Stromal cell of bone marrow (primary cell): Measurements from ENCODE around the gene ANO2.

Experiments
- DNase-seq: peaks from one replicate; pipeline ENCODE4 v3.0.0-alpha.2; 2012; ENCODE audit warnings: low read depth

The ANO2 gene

DNA sequence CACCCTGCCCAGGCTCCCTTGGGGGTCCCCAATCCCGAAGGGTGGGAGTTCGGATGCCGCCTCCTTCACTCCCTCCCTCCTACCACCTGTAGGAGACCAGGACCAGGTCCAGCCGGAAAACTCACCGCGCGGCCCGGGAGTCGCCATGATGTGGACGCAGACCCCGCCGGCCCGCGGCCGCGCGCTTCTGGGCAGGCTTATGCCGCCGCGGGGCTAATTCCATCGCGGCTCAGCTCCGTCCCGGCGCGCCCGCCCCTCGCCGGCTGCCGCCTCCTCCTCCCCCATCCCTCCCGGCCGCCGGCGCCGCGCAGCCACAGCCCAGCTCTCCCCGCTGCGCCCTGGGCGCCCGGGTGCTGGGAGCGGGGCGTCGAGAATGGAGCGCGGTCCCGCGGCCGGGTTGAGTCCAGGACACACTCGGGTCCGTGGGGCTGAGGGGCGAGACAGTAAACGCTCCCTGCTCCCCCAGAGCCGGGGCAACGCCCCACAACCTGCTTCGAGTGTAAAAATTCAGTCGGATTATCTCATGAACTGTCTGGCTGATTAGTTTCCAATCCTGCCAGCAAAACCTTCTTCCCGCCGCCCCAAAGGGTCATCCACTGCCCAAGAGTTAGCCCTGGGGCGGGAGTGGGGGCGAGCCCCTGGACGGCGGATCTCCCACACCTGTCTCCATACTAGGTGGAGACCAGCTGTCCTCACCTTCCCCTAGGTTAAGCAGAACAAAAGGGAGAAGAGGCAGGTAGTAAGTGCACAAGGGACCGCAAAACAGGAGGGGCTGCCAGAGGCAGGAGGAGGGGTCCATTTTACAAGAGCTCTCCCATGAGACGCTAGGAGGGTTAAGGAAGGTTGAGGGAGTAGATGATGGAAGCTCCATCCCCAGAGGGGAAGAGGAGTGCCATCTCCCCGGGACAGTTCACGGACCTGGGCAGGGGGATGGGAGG lies at the start of gene ANO2:
TSS of gene ANO2 (minus strand) at position 189 of the 938 bp plus-strand sequence. CDS start at position 147, 42 bp downstream.
- no peak for DNase-seq

DNA sequence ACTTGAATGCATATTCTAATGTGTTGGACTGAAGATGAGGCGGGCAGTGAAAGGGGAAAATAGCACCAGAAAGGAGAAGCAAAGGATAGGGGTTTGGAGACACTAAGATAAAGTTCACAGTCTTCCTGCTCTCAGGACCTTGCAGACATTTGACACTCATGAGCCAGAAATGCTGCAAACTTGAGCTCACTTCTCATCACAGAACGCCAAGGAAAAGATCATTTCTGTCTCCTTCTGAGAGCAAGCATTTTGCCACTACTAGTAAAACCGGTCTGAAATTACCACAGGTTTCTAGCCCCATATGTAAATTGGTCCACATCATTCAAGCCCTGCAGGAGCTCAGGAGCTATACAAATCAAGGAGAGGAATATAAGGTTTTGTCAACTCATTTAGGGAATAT lies 44.6 kb upstream of the ANO2 start:
- no peak for DNase-seq

DNA sequence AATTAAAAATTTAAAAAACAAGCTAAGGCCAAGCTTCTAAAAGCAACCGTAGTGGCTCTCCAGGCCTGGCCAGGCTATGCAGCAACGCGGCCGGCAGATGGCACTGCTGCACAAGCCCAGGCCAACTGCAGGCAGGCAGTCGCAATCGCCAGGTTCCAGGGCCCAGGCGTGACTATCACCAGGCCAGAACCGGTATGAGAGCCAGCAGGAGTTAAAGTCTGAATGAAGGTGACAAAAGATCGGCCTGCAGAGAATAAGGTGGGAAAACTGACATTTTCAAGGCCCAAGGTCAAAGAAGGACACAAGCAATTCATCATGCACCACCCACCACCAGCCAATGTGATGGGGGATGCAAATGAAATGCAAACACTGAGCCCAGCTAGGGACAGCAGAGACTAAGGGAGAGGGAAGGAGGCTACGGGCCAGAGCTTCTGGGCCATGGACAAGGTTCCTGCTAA lies 43.6 kb upstream of the ANO2 start:
- peak; percentile 48 for DNase-seq

DNA sequence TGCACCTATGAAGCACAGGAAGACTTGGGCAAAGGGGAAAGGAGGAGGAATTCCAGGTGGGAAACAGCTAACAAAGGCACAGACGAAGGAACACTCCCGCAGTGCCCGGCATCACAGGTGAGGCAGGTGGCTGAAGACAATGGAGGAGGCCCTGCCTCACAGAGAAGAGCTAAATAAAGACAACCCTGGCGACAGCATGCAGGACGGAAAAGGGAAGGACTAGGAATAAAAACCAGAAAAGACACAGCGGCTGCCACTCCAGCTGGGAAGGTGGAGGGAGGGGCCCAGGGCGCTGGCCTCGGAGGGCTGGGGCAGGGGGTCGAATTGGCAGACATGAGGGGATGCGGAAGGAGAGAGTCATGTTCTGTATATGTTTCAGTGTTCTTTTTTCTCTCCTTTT lies 43.0 kb upstream of the ANO2 start:
- no peak for DNase-seq

DNA sequence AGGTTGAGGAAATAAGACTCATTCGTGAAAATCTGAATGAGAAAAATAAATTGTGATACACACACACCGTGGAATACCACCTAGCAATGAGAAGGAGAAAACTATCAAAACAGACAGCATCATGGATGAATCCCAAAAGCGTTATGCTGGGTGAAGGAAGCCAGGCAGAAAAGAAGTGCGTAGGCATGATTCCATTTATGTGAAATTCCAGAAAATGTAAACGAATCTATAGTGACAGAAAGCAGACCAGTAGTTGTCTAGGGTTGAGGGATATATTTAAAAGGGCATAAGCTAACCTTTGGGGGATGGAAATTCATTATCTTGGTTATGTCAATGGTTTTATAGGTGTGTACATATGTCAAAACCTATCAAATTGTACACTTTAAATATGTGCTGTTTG lies 42.5 kb upstream of the ANO2 start:
- no peak for DNase-seq

DNA sequence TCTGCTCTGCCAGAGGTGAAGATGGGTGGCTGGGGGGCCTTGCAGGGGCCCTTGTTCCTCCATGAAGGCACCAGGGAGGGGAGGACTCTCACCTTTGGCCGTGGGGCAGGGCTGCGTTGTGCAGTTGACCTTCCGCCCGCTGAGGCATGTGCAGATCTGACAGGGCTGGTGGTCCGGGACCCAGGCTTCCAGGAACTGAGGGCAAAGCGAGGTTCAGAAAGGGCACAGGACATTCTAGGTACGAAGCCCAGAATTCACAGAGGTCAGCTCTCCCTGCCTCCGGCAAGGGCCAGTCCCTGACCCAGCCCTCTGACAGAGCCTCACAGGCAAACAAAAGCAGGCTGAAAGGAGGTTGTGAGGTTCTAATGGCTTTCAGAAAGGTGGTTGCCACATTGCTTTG lies 40.4 kb upstream of the ANO2 start:
- no peak for DNase-seq

DNA sequence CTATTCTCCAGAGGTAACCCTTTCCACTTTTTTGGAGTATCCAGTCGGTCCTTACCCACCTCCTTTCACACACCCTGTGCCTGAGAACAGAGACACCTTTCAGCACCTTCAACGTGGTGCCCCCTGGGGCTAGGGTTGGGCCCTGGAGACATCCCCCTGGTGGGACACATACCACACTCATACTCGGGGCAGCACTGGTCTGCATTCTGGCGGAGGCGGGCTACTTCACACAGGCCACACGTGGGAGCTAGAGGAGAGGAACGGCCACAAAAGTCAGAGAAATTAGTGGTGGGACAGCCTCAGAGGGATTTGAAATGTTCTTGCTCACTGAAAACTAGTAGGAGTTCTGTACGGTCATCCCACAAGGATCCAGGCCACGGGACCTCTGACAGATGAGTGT lies 39.8 kb upstream of the ANO2 start:
- no peak for DNase-seq

DNA sequence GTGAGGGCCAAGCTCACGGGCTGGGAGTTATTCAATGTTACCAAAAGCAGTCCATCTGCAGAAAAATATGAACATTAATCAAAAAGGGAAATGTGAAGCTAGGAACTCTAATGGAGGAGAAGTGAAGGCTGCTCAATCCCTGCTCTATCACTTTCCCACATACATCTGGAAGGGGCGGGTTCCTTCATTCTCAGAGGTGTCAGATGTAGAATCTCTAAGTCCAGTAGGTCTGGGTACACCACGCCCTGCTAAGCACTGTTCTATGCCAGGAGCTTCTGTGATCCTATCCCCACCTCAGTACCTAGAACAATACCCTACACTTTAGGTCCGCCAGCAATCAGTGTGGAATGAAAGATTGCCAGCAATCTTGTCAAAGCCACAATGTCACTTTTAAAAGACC lies 37.0 kb upstream of the ANO2 start:
- no peak for DNase-seq

DNA sequence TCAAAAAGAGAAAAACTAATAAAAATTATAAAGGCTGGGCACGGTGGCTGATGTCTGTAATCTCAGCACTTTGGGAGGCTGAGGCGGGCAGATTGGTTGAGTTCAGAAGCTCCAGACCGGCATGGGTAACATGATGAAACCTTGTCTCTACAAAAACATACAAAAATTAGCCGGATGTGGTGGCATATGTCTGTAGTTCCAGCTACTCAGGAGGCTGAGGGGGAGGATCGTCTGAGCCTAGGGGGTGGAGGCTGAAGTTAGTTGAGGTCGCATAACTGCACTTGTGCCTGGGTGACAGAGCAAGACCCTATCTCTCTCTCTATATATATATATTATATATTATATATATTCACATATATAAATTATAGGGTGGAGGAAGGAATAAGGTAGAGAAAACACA lies 32.5 kb upstream of the ANO2 start:
- DNase-seq, result no peak

DNA sequence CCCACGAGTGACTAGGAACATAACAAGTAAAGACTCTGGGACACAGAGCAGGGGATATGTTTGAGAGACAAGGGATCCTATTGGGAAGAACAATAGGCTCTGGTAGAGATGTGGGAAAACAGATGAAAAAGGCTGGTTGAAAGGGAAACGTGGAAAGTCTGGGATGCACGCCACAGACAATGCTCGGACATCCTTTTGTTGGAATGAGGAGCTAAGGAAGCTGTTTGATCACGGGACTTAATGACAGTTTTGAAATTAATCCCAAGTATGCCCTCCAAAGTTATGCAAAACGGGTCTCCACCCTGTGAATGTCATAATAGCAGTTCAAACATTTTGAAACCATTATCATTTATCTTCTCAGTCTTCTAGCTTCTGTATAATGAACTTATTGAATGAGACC lies 31.7 kb upstream of the ANO2 start:
- no peak for DNase-seq

DNA sequence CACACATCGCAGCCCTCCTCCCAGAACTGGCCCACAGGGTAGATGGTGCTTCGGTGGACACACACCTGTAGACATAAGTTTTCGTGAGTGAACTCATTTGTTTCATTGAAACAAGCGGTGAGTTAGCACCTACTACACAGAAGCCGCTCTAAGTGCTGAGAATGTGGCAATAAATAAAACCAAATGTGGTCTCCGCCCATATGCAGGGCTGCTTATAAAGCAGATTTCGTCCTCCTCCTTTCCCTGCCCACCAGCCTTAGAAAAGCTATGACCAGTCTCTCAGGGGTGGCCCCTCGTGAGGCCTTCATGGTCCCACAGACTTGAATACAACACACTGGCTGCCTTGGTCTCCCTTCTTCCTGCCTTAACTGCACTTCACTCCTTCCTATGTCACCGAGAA lies 31.1 kb upstream of the ANO2 start:
- DNase-seq, result no peak

DNA sequence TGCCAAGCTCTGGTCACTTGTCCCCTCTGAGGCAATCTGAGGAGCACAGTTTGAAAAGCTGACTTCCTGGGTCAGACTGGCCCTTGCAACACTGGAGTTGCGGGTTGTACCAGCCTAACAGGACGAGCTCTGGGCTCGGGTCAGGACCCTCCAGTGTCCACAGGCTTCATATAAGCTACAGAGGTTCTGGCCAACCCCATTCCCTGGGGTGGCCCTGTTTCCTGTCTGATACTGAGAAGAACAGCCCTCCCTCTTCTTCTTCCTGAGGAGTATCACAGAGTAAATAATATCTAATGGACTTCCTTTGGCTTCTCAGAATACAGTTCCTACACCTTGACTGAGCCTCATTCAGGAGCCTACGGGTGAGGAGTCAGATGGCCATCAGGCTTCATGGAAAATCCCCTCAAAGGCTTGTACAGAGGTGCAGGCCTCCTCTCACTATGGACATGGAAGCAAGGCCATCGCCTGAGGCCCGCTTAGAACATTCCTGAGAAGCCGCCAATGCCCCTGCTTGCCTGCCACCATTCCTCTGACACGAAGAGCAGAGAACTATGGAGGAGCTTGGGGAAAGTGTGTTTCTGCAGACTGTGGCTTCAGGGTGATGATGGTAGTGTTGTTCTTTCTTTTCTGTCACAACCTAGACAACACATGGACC lies 28.5 kb upstream of the ANO2 start:
- no peak for DNase-seq

DNA sequence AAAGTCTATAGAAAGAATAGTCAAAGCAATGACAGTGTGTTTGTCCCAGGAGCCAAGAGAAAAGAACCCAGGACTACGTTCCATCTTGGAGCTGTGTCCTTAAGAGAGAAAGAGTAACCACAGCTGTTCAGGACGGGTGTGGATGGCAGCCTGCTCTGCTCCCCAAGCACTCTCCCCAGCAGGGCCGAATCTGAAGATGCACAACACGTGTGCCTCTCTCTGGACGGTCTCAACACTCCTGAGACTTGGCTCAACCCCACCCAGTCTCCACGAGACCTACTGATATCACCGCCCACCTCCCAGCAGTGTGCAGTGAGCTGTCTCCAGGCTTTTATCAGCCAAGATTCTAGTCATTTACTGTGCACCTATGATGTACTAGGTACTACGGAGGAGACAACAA lies 27.3 kb upstream of the ANO2 start:
- no peak for DNase-seq

DNA sequence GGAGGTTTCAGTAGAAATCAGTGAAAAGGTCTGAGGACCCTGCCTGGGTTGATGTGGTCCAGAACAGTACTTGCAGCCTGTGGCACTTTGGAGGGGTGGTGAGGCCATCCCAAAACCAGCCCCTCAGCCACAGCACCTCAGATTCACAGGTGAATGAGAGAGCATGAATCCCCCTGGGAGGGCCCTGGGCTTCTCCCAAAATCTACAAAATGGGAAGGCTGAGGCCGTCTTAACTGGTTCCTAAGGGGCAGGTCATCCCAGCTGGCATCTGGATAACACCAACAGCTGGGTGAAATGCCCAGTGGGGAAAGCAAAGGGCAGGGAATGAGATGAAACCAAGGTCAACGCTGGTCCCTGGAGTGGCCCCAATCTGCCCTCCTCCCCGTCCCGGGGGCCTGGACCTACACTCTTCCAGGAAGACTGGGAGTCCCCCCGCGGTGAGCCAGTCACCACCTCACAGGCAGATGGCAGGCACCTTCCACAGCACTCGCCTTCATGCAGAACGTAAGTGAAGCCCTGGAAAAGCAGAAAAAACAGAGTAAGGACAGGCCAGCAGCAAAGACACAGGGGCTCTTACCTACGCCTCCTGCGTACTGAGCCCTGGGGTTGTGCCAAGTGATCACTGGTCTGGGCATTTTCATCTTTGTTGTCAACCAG lies 26.3 kb upstream of the ANO2 start:
- no peak for DNase-seq

DNA sequence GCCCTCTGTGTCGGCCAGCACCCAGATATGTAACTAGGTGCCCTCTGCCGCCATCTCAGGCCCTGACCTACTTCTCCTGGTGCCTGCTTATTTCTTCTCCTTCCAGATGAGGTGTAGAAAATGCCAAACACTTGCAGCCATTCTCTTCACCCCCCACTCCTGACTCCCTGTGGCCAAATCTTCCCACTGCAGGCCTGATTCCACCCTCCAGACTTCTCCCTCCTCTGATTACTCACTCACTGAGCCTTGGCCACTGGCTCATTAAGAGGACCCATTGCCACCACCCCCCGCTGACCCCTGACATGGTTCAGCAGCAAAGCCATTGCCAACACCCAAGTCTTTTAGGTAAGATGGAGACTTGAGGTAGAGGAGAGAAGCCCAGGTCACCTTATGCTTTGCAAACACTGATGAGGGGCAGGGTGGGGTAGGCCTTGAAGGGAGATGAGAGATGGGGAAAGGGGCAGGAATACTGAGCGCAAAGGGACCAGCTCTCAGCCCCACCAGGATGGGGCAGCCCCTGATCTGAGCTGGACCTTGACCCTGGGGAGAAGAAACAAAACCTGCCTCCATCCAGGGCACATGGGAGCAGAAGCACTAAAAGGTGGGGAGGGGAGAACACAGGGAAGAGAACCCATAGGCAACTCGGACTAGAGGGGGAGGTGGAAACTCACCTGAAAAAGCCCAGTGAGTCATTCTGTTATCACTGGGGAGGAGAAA lies 25.1 kb upstream of the ANO2 start:
- no peak for DNase-seq

DNA sequence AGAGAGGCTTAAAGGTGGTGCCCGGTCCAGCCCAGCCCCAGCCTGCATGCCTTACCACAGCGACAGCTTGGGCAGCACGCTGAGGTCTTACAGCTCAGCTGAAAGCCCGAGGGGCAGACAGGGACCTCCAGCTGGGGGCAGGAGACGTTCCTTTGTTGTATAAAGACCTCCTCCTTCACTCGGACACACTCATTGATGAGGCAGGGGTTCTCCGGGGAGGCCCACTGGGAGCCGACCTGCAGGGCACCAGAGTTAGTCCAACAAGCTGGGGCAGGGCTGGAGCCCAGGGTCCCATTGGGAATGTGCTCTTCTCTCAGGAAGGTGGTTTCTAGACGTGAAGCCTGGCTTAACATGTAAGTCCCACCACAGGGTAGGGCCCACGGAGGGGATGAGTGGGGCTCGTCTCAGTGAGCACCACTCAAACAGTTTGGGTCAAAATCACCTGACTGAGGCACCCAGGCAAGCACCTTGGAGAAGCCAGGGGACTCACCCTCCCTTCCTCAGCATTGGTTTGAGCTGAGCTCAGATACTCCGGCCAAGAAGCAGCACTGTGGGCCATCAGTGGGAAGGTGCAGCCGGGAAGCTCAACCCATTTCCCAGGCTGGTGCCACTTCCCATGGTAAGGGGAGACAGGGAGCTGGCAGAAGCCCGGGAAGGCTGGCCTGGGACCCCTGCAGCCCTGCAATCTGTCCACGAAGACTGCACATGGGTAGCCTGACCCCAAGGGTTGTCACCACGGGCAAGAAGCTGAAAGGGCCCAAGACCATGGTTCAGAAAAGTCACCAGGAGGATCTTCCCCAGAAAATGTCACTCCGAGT lies 24.3 kb upstream of the ANO2 start:
- DNase-seq, result no peak

DNA sequence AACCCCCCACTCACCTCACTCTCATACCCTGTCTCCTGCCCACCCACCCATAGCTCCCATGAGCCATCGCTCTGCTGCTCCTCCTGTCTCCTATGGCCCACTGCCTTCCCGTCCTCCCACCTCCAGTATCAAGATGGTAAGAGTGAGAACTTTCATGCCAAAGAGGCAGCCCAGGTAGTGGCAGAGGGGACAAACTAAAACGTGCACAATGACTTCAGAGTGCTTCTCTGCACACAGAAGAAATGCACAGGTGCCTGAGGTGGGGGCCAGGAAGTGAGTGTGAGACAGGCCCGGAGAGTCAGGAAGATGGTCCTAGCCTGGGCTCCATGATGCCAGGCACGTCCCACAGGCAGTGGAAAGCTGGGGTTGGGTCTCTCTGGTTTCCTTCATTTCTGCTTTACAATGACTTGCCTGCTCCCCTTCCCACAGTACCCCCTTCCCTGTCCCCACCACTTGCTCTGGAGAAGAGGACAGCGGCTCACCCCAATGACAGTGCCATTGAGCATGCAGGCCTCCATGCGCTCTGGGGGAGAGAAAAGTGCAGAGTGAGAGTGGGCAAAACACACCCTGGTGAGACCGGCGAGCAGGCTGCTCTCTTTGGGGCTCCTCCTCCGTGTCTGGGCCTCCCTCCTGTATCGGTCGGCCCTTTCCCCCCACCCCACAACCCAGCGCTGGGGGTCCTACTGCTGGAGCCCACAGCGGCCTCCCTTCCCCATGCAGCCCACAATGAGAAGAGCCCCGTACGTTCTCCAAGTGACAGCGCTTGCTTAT lies 22.8 kb upstream of the ANO2 start:
- DNase-seq, result no peak

DNA sequence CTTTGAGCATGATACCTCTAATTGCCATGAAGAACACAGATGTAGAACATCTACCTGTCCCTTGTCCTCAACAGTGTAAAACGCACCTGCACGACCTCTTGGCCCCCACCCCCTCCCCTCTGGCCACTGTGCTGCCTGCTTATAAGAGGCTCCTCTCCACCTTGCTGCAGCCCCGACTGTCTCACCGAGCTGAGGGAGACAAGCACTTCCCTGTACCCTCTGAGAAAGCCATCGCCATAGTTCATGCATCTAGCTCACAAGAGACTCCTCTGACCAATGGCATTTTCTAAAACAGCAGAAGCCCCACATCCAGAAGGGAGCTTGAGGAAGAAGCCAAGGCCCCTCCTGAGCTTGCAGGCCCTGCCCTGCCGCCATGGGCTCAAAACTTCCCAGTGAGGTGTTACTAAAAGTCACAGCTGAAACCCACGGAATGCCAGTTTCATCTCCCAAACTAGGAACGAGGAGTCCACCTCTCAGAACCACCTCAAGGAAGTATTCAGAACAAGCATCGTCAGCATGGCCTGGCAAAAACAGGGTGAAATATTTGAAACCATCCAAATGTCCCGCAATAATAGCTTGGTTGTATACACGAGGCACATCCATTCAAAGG lies 21.5 kb upstream of the ANO2 start:
- no peak for DNase-seq

DNA sequence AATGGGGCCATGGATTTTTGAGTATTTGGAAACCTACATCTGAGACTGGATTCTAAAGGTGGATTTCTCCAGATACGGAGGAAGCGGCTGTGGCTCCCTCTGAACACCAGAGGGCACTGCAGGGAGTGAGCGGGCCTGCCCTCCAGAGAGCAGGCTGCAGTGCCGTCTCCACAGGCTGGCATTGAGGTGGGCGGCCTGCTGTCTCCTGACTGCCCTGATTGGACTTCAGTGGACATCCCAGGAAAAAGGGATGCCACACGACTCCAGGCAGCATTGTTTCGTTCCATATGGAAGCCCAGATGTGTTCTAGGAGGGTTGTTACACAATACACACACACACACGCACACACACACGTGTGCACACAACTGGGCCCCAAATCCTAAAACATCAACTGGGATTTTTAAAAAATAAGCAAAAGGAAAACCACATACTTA lies 20.9 kb upstream of the ANO2 start:
- DNase-seq, result peak; percentile 32
